Brain microvascular endothelial cell (primary cell): ENCODE data around the gene FAM50A.

Experiments used
- DNase-seq: peaks from one replicate; pipeline ENCODE4 v3.0.0-alpha.2; 2020
- H3K27ac ChIP-seq: fragments of 250-450 bp; sonication (Bioruptor Pico); 2 replicates; pipeline ENCODE4 v1.5.1; 2020; ENCODE audit warnings: mild to moderate bottlenecking, moderate library complexity
- H3K27me3 ChIP-seq: fragments of 250-450 bp; sonication (Bioruptor Pico); replicated peaks from 2 replicates; pipeline ENCODE4 v1.5.1; 2020; ENCODE audit warnings: mild to moderate bottlenecking
- H3K36me3 ChIP-seq: fragments of 250-450 bp; sonication (Bioruptor Pico); replicated peaks from 2 replicates; pipeline ENCODE4 v1.5.1; 2020; ENCODE audit warnings: mild to moderate bottlenecking
- H3K4me3 ChIP-seq: 2 replicates; pipeline ENCODE4 v1.5.1; 2011; ENCODE audit warnings: low read depth, mild to moderate bottlenecking, control low read depth, low read length, moderate library complexity
- in situ Hi-C: cut with HindIII; loops from 2 replicates; pipeline ENCODE4 v1.10.0; 2017; ENCODE audit warnings: low sequenced_read_pairs, low pct_ligation_motif_present
- TF ChIP-seq, protein P1 (sequence below): IDR thresholded peaks from 2 replicates; pipeline ENCODE4 v1.5.1; 2011; ENCODE audit warnings: low read depth, mild to moderate bottlenecking, moderate library complexity, low read length, control low read depth, inconsistent platforms; ENCODE audit errors: missing control alignments

The FAM50A gene

GRCh38 chrX:154445776-154446175, 1.8 kb downstream of the FAM50A start:
- Histone ChIP-seq H3K27me3 (no peaks in the 10 kb centered on the region), H3K4me3 (no peak overlapping the region), H3K36me3 (peaks cover 18% of the 10 kb centered on the region), H3K27ac (no peak overlapping the region)
- in situ Hi-C loops, result no loop called here
- DNase-seq, result no peak
- TF ChIP-seq, protein P1, sequence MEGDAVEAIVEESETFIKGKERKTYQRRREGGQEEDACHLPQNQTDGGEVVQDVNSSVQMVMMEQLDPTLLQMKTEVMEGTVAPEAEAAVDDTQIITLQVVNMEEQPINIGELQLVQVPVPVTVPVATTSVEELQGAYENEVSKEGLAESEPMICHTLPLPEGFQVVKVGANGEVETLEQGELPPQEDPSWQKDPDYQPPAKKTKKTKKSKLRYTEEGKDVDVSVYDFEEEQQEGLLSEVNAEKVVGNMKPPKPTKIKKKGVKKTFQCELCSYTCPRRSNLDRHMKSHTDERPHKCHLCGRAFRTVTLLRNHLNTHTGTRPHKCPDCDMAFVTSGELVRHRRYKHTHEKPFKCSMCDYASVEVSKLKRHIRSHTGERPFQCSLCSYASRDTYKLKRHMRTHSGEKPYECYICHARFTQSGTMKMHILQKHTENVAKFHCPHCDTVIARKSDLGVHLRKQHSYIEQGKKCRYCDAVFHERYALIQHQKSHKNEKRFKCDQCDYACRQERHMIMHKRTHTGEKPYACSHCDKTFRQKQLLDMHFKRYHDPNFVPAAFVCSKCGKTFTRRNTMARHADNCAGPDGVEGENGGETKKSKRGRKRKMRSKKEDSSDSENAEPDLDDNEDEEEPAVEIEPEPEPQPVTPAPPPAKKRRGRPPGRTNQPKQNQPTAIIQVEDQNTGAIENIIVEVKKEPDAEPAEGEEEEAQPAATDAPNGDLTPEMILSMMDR, result no peak

DNA sequence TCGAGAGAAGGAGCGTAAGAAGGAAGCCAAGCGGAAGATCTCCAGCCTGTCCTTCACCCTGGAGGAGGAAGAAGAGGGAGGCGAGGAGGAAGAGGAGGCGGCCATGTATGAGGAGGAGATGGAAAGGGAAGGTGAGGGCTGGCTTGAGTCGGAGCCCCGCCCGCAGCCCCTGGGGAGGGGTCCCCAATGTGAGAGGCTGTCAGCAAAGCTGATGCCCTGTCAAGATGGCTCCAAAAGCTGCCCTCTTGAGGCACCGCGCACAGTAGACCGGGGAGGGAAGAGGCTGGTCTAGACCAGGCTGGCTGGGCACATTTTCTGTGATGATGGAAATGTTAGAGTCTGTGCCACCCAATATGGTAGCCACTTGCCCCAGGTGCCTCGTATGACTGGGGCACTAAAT, 2.5 kb downstream of the FAM50A start:
- H3K36me3 ChIP-seq, result peaks cover 16% of the 10 kb centered on the region
- no peak overlapping the region for H3K27ac ChIP-seq
- no peak overlapping the region for H3K4me3 ChIP-seq
- H3K27me3 ChIP-seq, result no peaks in the 10 kb centered on the region
- no peak for DNase-seq
- in situ Hi-C loops, result no loop called here
- TF ChIP-seq, protein P1, result no peak

DNA sequence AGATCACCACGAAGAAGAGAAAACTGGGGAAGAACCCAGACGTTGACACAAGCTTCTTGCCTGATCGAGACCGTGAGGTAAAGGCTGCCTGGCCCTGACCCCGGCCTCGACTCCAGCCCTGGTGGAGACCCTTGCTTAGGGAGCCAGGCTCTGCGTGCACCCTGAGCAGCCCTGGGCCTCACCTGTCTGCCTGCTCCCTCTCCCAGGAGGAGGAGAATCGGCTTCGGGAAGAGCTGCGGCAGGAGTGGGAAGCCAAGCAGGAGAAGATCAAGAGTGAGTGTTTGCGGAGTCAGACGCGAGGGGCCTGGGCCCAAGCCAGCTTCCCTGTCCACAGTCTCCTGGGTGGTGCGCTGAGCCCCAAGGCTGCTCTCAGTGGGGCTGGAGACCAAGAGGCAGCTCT, 4.5 kb downstream of the FAM50A start:
- TF ChIP-seq, protein P1, result no peak
- Histone ChIP-seq H3K27ac (no peak overlapping the region), H3K27me3 (no peaks in the 10 kb centered on the region), H3K4me3 (no peak overlapping the region), H3K36me3 (peaks cover 5% of the 10 kb centered on the region)
- no peak for DNase-seq
- in situ Hi-C loops, result no loop called here

DNA sequence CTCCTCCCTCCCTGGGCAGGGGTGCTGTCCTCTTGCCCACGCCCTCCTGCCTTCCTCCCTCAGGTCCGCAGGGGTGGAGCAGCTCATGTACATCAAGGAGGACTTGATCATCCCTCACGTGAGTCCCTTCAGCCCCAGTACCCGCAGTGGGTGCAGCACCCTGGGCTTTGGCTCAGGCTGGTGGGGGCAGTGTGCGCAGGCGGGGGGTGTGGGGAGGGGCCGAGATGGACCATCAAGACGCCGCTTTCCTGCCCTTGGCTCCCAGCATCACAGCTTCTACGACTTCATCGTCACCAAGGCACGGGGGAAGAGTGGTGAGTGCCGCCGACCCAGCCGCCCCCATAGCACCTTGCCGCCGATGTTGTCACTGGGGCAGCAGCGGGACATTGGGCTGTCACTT, 5.7 kb downstream of the FAM50A start:
- no peak for DNase-seq
- TF ChIP-seq, protein P1, result no peak
- in situ Hi-C loops, result no loop called here
- no peak overlapping the region for H3K4me3 ChIP-seq
- H3K27me3 ChIP-seq, result no peaks in the 10 kb centered on the region
- H3K27ac ChIP-seq, result no peak overlapping the region
- peaks cover 5% of the 10 kb centered on the region for H3K36me3 ChIP-seq

- in situ Hi-C loops, result no loop called here
- H3K27me3 ChIP-seq, result no peaks in the 10 kb centered on the region
- H3K36me3 ChIP-seq, result peaks cover 5% of the 10 kb centered on the region
- TF ChIP-seq, protein P1, result no peak
- no peak overlapping the region for H3K4me3 ChIP-seq
- H3K27ac ChIP-seq, result no peak overlapping the region
- DNase-seq, result no peak
Observed at GRCh38 chrX:154450312-154450711, 6.4 kb downstream of the FAM50A start.

DNA sequence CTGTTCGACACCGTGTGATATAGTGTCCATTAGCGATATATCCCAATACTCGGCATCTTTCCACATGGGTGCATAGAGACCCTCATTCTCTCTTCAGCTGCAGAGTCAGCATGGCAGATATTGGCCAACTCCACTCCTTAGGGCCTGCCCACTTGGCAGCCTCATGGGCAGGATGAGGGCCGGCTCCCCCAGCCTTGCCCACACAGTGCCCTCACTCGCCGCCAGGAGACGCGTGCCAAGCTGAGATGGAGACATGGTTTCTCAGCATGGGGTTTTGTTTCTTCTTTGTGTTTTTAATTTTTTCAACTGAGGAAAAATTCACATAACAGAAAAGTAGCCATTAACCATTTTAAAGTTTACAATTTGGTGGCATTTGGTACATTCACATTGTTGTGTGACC, 8.9 kb downstream of the FAM50A start:
- peaks cover 5% of the 10 kb centered on the region for H3K36me3 ChIP-seq

More for the DNA sequence above, 8.9 kb downstream of the FAM50A start:
- in situ Hi-C loops, result no loop called here
- Histone ChIP-seq H3K27me3 (no peaks in the 10 kb centered on the region), H3K4me3 (no peak overlapping the region), H3K27ac (no peak overlapping the region)
- no peak for DNase-seq
- TF ChIP-seq, protein P1, result no peak
